Esophagus squamous epithelium (tissue), 5 donors: Measurements from ENCODE around the gene SLC17A6. TPM values are rescaled to one million over a fixed set of nuclear protein-coding genes. Genes with fewer than 3 reads are reported as not detected.

Experiments
- DNase-seq: peaks from one replicate; lab custom pipeline; 2025; lab: John Stamatoyannopoulos, UW
- H3K27ac ChIP-seq, 4 donors: fragments of 200-600 bp; sonication (generic); one replicate each; pipeline ENCODE4 v1.5.1; 2016 to 2019; ENCODE audit warnings: mild to moderate bottlenecking in 1 of 4
- H3K27me3 ChIP-seq, 4 donors: fragments of 200-600 bp; sonication (generic); 1 replicate in 3 of 4; 2 replicates in 1 of 4; pipeline versions ENCODE4 v1.5.1 to v1.6.0; 2017 to 2021; ENCODE audit warnings: antibody characterized with exemption in 1 of 4
- H3K36me3 ChIP-seq, 3 donors: fragments of 200-600 bp; sonication (generic); one replicate each; pipeline ENCODE4 v1.5.1; 2016 to 2019
- H3K4me1 ChIP-seq, 3 donors: fragments of 200-600 bp; sonication (generic); one replicate each; pipeline ENCODE4 v1.5.1; 2017 to 2019
- H3K4me3 ChIP-seq, 4 donors: fragments of 200-600 bp; sonication (generic); 1 replicate in 3 of 4; 2 replicates in 1 of 4; pipeline ENCODE4 v1.5.1; 2016 to 2019; ENCODE audit warnings: mild to moderate bottlenecking in 2 of 4, moderate library complexity in 1 of 4
- H3K9me3 ChIP-seq, 3 donors: fragments of 200-600 bp; sonication (generic); one replicate each; pipeline ENCODE4 v1.5.1; 2016 to 2019
- CTCF ChIP-seq, 6 experiments: fragments of 450-650 bp in 4 of 6; fragments of 200-600 bp in 2 of 6; sonication (generic) in 2 of 6; IDR thresholded peaks; one replicate each; pipeline ENCODE4 v1.5.1; 2016 to 2019; ENCODE audit warnings: antibody characterized with exemption in 6 of 6, mild to moderate bottlenecking in 4 of 6, moderate library complexity in 4 of 6
- POLR2A ChIP-seq, 4 donors: fragments of 450-650 bp; IDR thresholded peaks; one replicate each; pipeline ENCODE4 v1.6.1; 2017; ENCODE audit warnings: antibody characterized with exemption in 4 of 4, mild to moderate bottlenecking in 4 of 4, moderate library complexity in 3 of 4
- WGBS, 2 donors: methylation state at CpG; one replicate each; pipeline ENCODE4 v1.1.5; 2018; 5-methylcytosine and 5-hydroxymethylcytosine counted together
- intact Hi-C: fragments of 100-400 bp; cut with DNase I; formaldehyde crosslinking; loops from one replicate; pipeline ENCODE4 v1.15.0; 2022
- total RNA-seq, 4 donors: library from RNA; depleted of rRNA; stranded (reverse); fragments of >200 nt; gene quantifications; one replicate each; pipeline ENCODE4 v1.1.0, GENCODE V29; 2016
- donor health status: DM: yes; HTN: yes; CAD: no.

SLC17A6 gene
- total RNA-seq, 4 donors from 2014 or later, result not detected

GRCh38 chr11:22336587-22336986, 1.6 kb upstream of the SLC17A6 start:
- no peaks in the 10 kb centered on the region for H3K36me3 ChIP-seq
- intact Hi-C loops, result loop anchor here (5.0 kb wide), 1 partner anchor 446 kb away; no protein-coding TSS in a partner anchor
- H3K9me3 ChIP-seq, result no peaks in the 10 kb centered on the region
- H3K27ac ChIP-seq, result no peak overlapping the region
- TF ChIP-seq POLR2A (IDR thresholded peaks at IDR 0.05) (no peak), CTCF (IDR thresholded peaks at IDR 0.05) (no peak)
- DNase-seq, result no peak
- H3K4me3 ChIP-seq, result no peak overlapping the region
- no peaks in the 10 kb centered on the region for H3K4me1 ChIP-seq
- peaks cover 0 to 49% (median 14%) of the 10 kb centered on the region in 4 donors for H3K27me3 ChIP-seq

GRCh38 chr11:22339611-22340010, 1.4 kb downstream of the SLC17A6 start:
- intact Hi-C loops, result loop anchor here (5.0 kb wide), 1 partner anchor 443 kb away; no protein-coding TSS in a partner anchor
- 20 to 21% methylated on average over 9 of the region's 9 CpGs for WGBS, 2 donors
- no peak overlapping the region for H3K4me3 ChIP-seq
- H3K4me1 ChIP-seq, result peaks cover 0 to 5% (median 0%) of the 10 kb centered on the region in 3 donors
- H3K27ac ChIP-seq, result no peak overlapping the region
- no peaks in the 10 kb centered on the region for H3K9me3 ChIP-seq
- H3K36me3 ChIP-seq, result no peaks in the 10 kb centered on the region
- H3K27me3 ChIP-seq, result peaks cover 0 to 79% (median 30%) of the 10 kb centered on the region in 4 donors
- no peak for TF ChIP-seq POLR2A (IDR thresholded peaks at IDR 0.05)
- TF ChIP-seq CTCF (IDR thresholded peaks at IDR 0.05), result no peak
- no peak for DNase-seq

GRCh38 chr11:22340235-22340634, 2.1 kb downstream of the SLC17A6 start:
- no peak overlapping the region for H3K4me3 ChIP-seq
- 24 to 26% methylated on average over 6 of the region's 6 CpGs for WGBS, 2 donors
- no peaks in the 10 kb centered on the region for H3K9me3 ChIP-seq
- no peak for DNase-seq
- no peaks in the 10 kb centered on the region for H3K36me3 ChIP-seq
- intact Hi-C loops, result no loop called here
- H3K27ac ChIP-seq, result no peak overlapping the region
- H3K27me3 ChIP-seq, result peaks cover 0 to 85% (median 30%) of the 10 kb centered on the region in 4 donors
- TF ChIP-seq POLR2A (IDR thresholded peaks at IDR 0.05), result no peak
- TF ChIP-seq CTCF (IDR thresholded peaks at IDR 0.05), result no peak
- H3K4me1 ChIP-seq, result peaks cover 0 to 5% (median 0%) of the 10 kb centered on the region in 3 donors

GRCh38 chr11:22340701-22341587, 2.8 kb downstream of the SLC17A6 start:
- no peaks in the 10 kb centered on the region for H3K36me3 ChIP-seq
- WGBS, 2 donors, result 13 to 16% methylated on average over 17 to 19 of the region's 40 CpGs
- intact Hi-C loops, result no loop called here
- no peak for DNase-seq
- H3K27me3 ChIP-seq, result peaks cover 0 to 89% (median 30%) of the 10 kb centered on the region in 4 donors
- H3K4me1 ChIP-seq, result peaks cover 0 to 5% (median 0%) of the 10 kb centered on the region in 3 donors
- H3K9me3 ChIP-seq, result no peaks in the 10 kb centered on the region
- no peak for TF ChIP-seq POLR2A (IDR thresholded peaks at IDR 0.05)
- no peak for TF ChIP-seq CTCF (IDR thresholded peaks at IDR 0.05)
- H3K27ac ChIP-seq, result no peak overlapping the region
- H3K4me3 ChIP-seq, result no peak overlapping the region

- WGBS, 2 donors, result 8 to 20% methylated on average over 4 to 16 of the region's 23 CpGs
- H3K27ac ChIP-seq, result no peak overlapping the region
- DNase-seq, result no peak
- TF ChIP-seq POLR2A (IDR thresholded peaks at IDR 0.05) (no peak), CTCF (IDR thresholded peaks at IDR 0.05) (no peak)
- intact Hi-C loops, result no loop called here
- peaks cover 0 to 5% (median 0%) of the 10 kb centered on the region in 3 donors for H3K4me1 ChIP-seq
- peaks cover 0 to 88% (median 30%) of the 10 kb centered on the region in 4 donors for H3K27me3 ChIP-seq
- H3K36me3 ChIP-seq, result no peaks in the 10 kb centered on the region
- no peaks in the 10 kb centered on the region for H3K9me3 ChIP-seq
- H3K4me3 ChIP-seq, result no peak overlapping the region
Measured at GRCh38 chr11:22341588-22341931, 3.4 kb downstream of the SLC17A6 start.
